H9 (cell line): ENCODE results near the gene WFDC1. TPM values are rescaled to one million over a fixed set of nuclear protein-coding genes. Genes with fewer than 3 reads are reported as not detected.

Source experiments
- DNase-seq: peaks from one replicate; pipeline ENCODE4 v3.0.0-alpha.2; 2017
- H2AFZ ChIP-seq: one replicate; pipeline ENCODE4 v1.6.1; 2013; ENCODE audit warnings: mild to moderate bottlenecking, low read length, control low read depth, moderate library complexity
- H2AK5ac ChIP-seq: 2 replicates; pipeline ENCODE4 v1.6.1; 2013; ENCODE audit warnings: low read length, control low read depth, mixed read lengths; ENCODE audit not compliant: insufficient read length
- H2BK120ac ChIP-seq: one replicate; pipeline ENCODE4 v1.6.1; 2013; ENCODE audit warnings: low read depth, mild to moderate bottlenecking, low read length, control low read depth, inconsistent platforms; ENCODE audit not compliant: poor library complexity, severe bottlenecking
- H2BK12ac ChIP-seq: 2 replicates; pipeline ENCODE4 v1.6.1; 2013; ENCODE audit warnings: low read length, control low read depth, mixed read lengths, low read depth; ENCODE audit not compliant: insufficient read length
- H2BK15ac ChIP-seq: 2 replicates; pipeline ENCODE4 v1.6.1; 2013; ENCODE audit warnings: low read depth, low read length, control low read depth
- H2BK20ac ChIP-seq: one replicate; pipeline ENCODE4 v1.6.1; 2013; ENCODE audit warnings: low read depth, mild to moderate bottlenecking, low read length, control low read depth, inconsistent platforms; ENCODE audit not compliant: poor library complexity, severe bottlenecking
- H2BK5ac ChIP-seq: 2 replicates; pipeline ENCODE4 v1.6.1; 2013; ENCODE audit warnings: low read length, control low read depth, mixed read lengths; ENCODE audit not compliant: insufficient read length
- H3K14ac ChIP-seq: 2 replicates; pipeline ENCODE4 v1.6.1; 2013; ENCODE audit warnings: low read length, control low read depth; ENCODE audit not compliant: insufficient read depth
- H3K18ac ChIP-seq: 2 replicates; pipeline ENCODE4 v1.6.1; 2013; ENCODE audit warnings: low read depth, mild to moderate bottlenecking, mixed read lengths, low read length, control low read depth; ENCODE audit not compliant: insufficient read length
- H3K23ac ChIP-seq: 2 replicates; pipeline ENCODE4 v1.6.1; 2013; ENCODE audit warnings: low read length, control low read depth, mixed read lengths, low read depth; ENCODE audit not compliant: insufficient read length
- H3K23me2 ChIP-seq: 2 replicates; pipeline ENCODE4 v1.6.1; 2013; ENCODE audit warnings: low read depth, mild to moderate bottlenecking, mixed read lengths, low read length, control low read depth; ENCODE audit not compliant: insufficient read length, poor library complexity, severe bottlenecking
- H3K27ac ChIP-seq: 2 replicates; pipeline ENCODE4 v1.5.1; 2013; ENCODE audit warnings: low read length, control low read depth, mixed read lengths, low read depth; ENCODE audit not compliant: insufficient read length
- H3K27me3 ChIP-seq: 2 replicates; pipeline ENCODE4 v1.6.1; 2013; ENCODE audit warnings: low read length, control low read depth, inconsistent platforms; ENCODE audit not compliant: insufficient read depth
- H3K4ac ChIP-seq: 2 replicates; pipeline ENCODE4 v1.6.1; 2013; ENCODE audit warnings: low read depth, mild to moderate bottlenecking, control low read depth, inconsistent platforms, low read length, moderate library complexity
- H3K4me1 ChIP-seq: 2 replicates; pipeline ENCODE4 v1.6.1; 2013; ENCODE audit warnings: low read length, control low read depth, inconsistent platforms; ENCODE audit not compliant: insufficient read depth
- H3K4me2 ChIP-seq: 2 replicates; pipeline ENCODE4 v1.6.1; 2013; ENCODE audit warnings: low read length, control low read depth, mixed read lengths; ENCODE audit not compliant: insufficient read length, insufficient read depth
- H3K56ac ChIP-seq: 2 replicates; pipeline ENCODE4 v1.6.1; 2013; ENCODE audit warnings: low read depth, mild to moderate bottlenecking, mixed read lengths, low read length, control low read depth; ENCODE audit not compliant: insufficient read length
- H3K79me1 ChIP-seq: 2 replicates; pipeline ENCODE4 v1.6.1; 2013; ENCODE audit warnings: low read depth, mild to moderate bottlenecking, moderate library complexity, low read length, control low read depth, inconsistent platforms; ENCODE audit not compliant: insufficient read depth, poor library complexity, severe bottlenecking
- H3K79me2 ChIP-seq: 2 replicates; pipeline ENCODE4 v1.6.1; 2013; ENCODE audit warnings: low read length, control low read depth, inconsistent platforms; ENCODE audit not compliant: insufficient read depth
- H3K9ac ChIP-seq: 2 replicates; pipeline ENCODE4 v1.6.1; 2013; ENCODE audit warnings: low read length, control low read depth, mixed read lengths; ENCODE audit not compliant: insufficient read length; ENCODE audit errors: extremely low read depth
- H3K9me3 ChIP-seq: one replicate; pipeline ENCODE4 v1.6.1; 2013; ENCODE audit warnings: low read depth, low read length, inconsistent platforms; ENCODE audit not compliant: control insufficient read depth
- H3T11ph ChIP-seq: one replicate; pipeline ENCODE4 v1.6.1; 2013; ENCODE audit warnings: mild to moderate bottlenecking, low read length, control low read depth, inconsistent platforms
- H4K20me1 ChIP-seq: one replicate; pipeline ENCODE4 v1.6.1; 2013; ENCODE audit not compliant: control insufficient read depth, insufficient read length, insufficient read depth
- H4K5ac ChIP-seq: 2 replicates; pipeline ENCODE4 v1.6.1; 2013; ENCODE audit warnings: low read depth, mild to moderate bottlenecking, mixed read lengths, low read length, control low read depth; ENCODE audit not compliant: insufficient read length
- H4K8ac ChIP-seq: replicated peaks from 2 replicates; pipeline ENCODE4 v1.6.1; 2013; ENCODE audit warnings: low read length, control low read depth, mixed read lengths, low read depth; ENCODE audit not compliant: insufficient read length
- H4K91ac ChIP-seq: 2 replicates; pipeline ENCODE4 v1.6.1; 2013; ENCODE audit warnings: low read depth, mild to moderate bottlenecking, moderate library complexity, mixed read lengths, low read length, control low read depth; ENCODE audit not compliant: insufficient read length
- H3K27ac Mint-ChIP-seq, 3 experiments: 2 replicates in 2 of 3; 3 replicates in 1 of 3; pipeline ENCODE4 v1.8.0; 2020 to 2021; ENCODE audit warnings: mixed read lengths in 3 of 3, mild to moderate bottlenecking in 1 of 3, moderate library complexity in 1 of 3
- H3K27me3 Mint-ChIP-seq: 2 replicates; pipeline ENCODE4 v1.8.0; 2021; ENCODE audit warnings: low read depth, mild to moderate bottlenecking, moderate library complexity, mixed read lengths
- H3K36me3 Mint-ChIP-seq, 3 experiments: 2 replicates in 2 of 3; 3 replicates in 1 of 3; pipeline ENCODE4 v1.8.0; 2020 to 2021; ENCODE audit warnings: low read depth in 3 of 3, mixed read lengths in 3 of 3; ENCODE audit not compliant: insufficient read depth in 1 of 3
- H3K4me1 Mint-ChIP-seq, 2 experiments: 2 replicates each; pipeline ENCODE4 v1.8.0; 2020; ENCODE audit warnings: mixed read lengths in 2 of 2
- H3K4me3 Mint-ChIP-seq, 2 experiments: 2 replicates in 1 of 2; 3 replicates in 1 of 2; pipeline ENCODE4 v1.8.0; 2020 to 2021; ENCODE audit warnings: mild to moderate bottlenecking in 2 of 2, mixed read lengths in 2 of 2, moderate library complexity in 1 of 2
- H3K9me3 Mint-ChIP-seq, 2 experiments: 2 replicates in 1 of 2; 3 replicates in 1 of 2; pipeline ENCODE4 v1.8.0; 2020; ENCODE audit warnings: mild to moderate bottlenecking in 2 of 2, mixed read lengths in 2 of 2, moderate library complexity in 1 of 2
- CTCF ChIP-seq: fragments of 200-600 bp; sonication (generic); conservative IDR thresholded peaks from 3 replicates; pipeline ENCODE4 v1.8.0; 2021; ENCODE audit warnings: antibody characterized with exemption, mild to moderate bottlenecking
- WGBS: extraction: QIAGEN DNeasy Blood & Tissue Kit; methylation state at CpG from one replicate; pipeline ENCODE4 v1.1.7; 2013; ENCODE audit warnings: missing lambda C conversion rate, low lambda C conversion rate, mixed read lengths; ENCODE audit not compliant: insufficient read length; ENCODE audit errors: extremely low coverage; 5-methylcytosine and 5-hydroxymethylcytosine counted together
- total RNA-seq: library from RNA; stranded (reverse); gene quantifications from 2 replicates; pipeline ENCODE4 v1.2.1, GENCODE V29; 2021

The WFDC1 gene
- total RNA-seq, 1 experiment from 2014 or later: 0.24 TPM

GRCh38 chr16:84360170-84360569 is 65.5 kb downstream of the WFDC1 start:
- Mint-ChIP-seq H3K9me3 (no peaks in the 10 kb centered on the region; a peak in 1 of 5 replicates), H3K27me3 (peaks cover 3% of the 10 kb centered on the region), H3K27ac (no peak overlapping the region; a peak in 1 of 7 replicates), H3K4me1 (peaks cover 27 to 44% of the 10 kb centered on the region in 2 experiments), H3K36me3 (no peaks in the 10 kb centered on the region), H3K4me3 (no peak overlapping the region)
- Histone ChIP-seq H2AFZ (no peak overlapping the region), H4K91ac (no peak overlapping the region), H2BK12ac (no peak overlapping the region), H3K56ac (no peak overlapping the region), H3K23me2 (no peaks in the 10 kb centered on the region), H3K9ac (no peak overlapping the region), H3K27me3 (no peaks in the 10 kb centered on the region), H2BK5ac (no peak overlapping the region), H3K4ac (no peak overlapping the region), H4K8ac (no peak overlapping the region), H3K79me2 (no peaks in the 10 kb centered on the region), H3T11ph (no peak overlapping the region), H3K27ac (no peak overlapping the region), H3K4me2 (no peak overlapping the region), H3K4me1 (no peaks in the 10 kb centered on the region; the same call in 1 of the 2 replicates), H2BK120ac (no peak overlapping the region), H4K20me1 (no peaks in the 10 kb centered on the region), H3K14ac (no peak overlapping the region; the same call in 1 of the 2 replicates), H3K9me3 (no peaks in the 10 kb centered on the region), H3K18ac (no peak overlapping the region), H3K23ac (no peak overlapping the region), H2AK5ac (no peak overlapping the region), H3K79me1 (no peaks in the 10 kb centered on the region), H4K5ac (no peak overlapping the region), H2BK20ac (no peak overlapping the region), H2BK15ac (no peak overlapping the region)
- DNase-seq: no peak
- WGBS: no CpG with 5 or more reads among the region's 15 CpGs
- TF ChIP-seq CTCF: no peak
